ENCODE data around the gene PDK4.

Gene PDK4

GRCh38 chr7:95590387-95591248, 5.7 kb downstream of the PDK4 start:
- peak overlapping the region in 1 of 2 donors; percentile 22 for H3K9ac ChIP-seq (ENCODE audit: low read depth in 1 of 2, low read length in 2 of 2)
- no peaks in the 10 kb centered on the region for H3K9me3 ChIP-seq (ENCODE audit: control insufficient read depth in 2 of 2, low read length in 2 of 2)
- H3K27me3 ChIP-seq (ENCODE audit: control insufficient read depth in 2 of 2, insufficient read depth in 2 of 2, low read length in 2 of 2) = no peaks in the 10 kb centered on the region
- H3K4me3 ChIP-seq (ENCODE audit: low read length in 2 of 2) = peak overlapping the region in 1 of 2 donors; percentile 23
- H3K4me1 ChIP-seq (ENCODE audit: control insufficient read depth in 2 of 2, insufficient read depth in 2 of 2, low read length in 2 of 2) = peaks cover 5% of the 10 kb centered on the region in 2 donors
- peak overlapping the region in 1 of 2 donors; percentile 6 for H3K27ac ChIP-seq (ENCODE audit: low read depth in 2 of 2, low read length in 2 of 2)
- H3K36me3 ChIP-seq (ENCODE audit: control insufficient read depth in 2 of 2, insufficient read depth in 2 of 2, low read length in 2 of 2) = peaks cover 56 to 71% of the 10 kb centered on the region in 2 donors

GRCh38 chr7:95589766-95590165, 6.5 kb downstream of the PDK4 start:
- no peaks in the 10 kb centered on the region for H3K9me3 ChIP-seq (ENCODE audit: control insufficient read depth in 2 of 2, low read length in 2 of 2)
- no peak overlapping the region for H3K4me3 ChIP-seq (ENCODE audit: low read length in 2 of 2)
- no peak overlapping the region for H3K27ac ChIP-seq (ENCODE audit: low read depth in 2 of 2, low read length in 2 of 2)
- no peak overlapping the region for H3K9ac ChIP-seq (ENCODE audit: low read depth in 1 of 2, low read length in 2 of 2)
- peaks cover 2 to 3% of the 10 kb centered on the region in 2 donors for H3K4me1 ChIP-seq (ENCODE audit: control insufficient read depth in 2 of 2, insufficient read depth in 2 of 2, low read length in 2 of 2)
- no peaks in the 10 kb centered on the region for H3K27me3 ChIP-seq (ENCODE audit: control insufficient read depth in 2 of 2, insufficient read depth in 2 of 2, low read length in 2 of 2)
- peaks cover 64 to 80% of the 10 kb centered on the region in 2 donors for H3K36me3 ChIP-seq (ENCODE audit: control insufficient read depth in 2 of 2, insufficient read depth in 2 of 2, low read length in 2 of 2)

- H3K4me3 ChIP-seq (ENCODE audit: low read length in 2 of 2) = no peak overlapping the region
- H3K36me3 ChIP-seq (ENCODE audit: control insufficient read depth in 2 of 2, insufficient read depth in 2 of 2, low read length in 2 of 2) = peaks cover 63 to 84% of the 10 kb centered on the region in 2 donors
- no peak overlapping the region for H3K27ac ChIP-seq (ENCODE audit: low read depth in 2 of 2, low read length in 2 of 2)
- no peaks in the 10 kb centered on the region for H3K27me3 ChIP-seq (ENCODE audit: control insufficient read depth in 2 of 2, insufficient read depth in 2 of 2, low read length in 2 of 2)
- peaks cover 0 to 2% of the 10 kb centered on the region in 2 donors for H3K4me1 ChIP-seq (ENCODE audit: control insufficient read depth in 2 of 2, insufficient read depth in 2 of 2, low read length in 2 of 2)
- H3K9ac ChIP-seq (ENCODE audit: low read depth in 1 of 2, low read length in 2 of 2) = no peak overlapping the region
- no peaks in the 10 kb centered on the region for H3K9me3 ChIP-seq (ENCODE audit: control insufficient read depth in 2 of 2, low read length in 2 of 2)
Measured at GRCh38 chr7:95589031-95589430, 7.3 kb downstream of the PDK4 start.

- H3K9ac ChIP-seq (ENCODE audit: low read depth in 1 of 2, low read length in 2 of 2) = no peak overlapping the region
- H3K27ac ChIP-seq (ENCODE audit: low read depth in 2 of 2, low read length in 2 of 2) = no peak overlapping the region
- peaks cover 52 to 70% of the 10 kb centered on the region in 2 donors for H3K36me3 ChIP-seq (ENCODE audit: control insufficient read depth in 2 of 2, insufficient read depth in 2 of 2, low read length in 2 of 2)
- no peaks in the 10 kb centered on the region for H3K27me3 ChIP-seq (ENCODE audit: control insufficient read depth in 2 of 2, insufficient read depth in 2 of 2, low read length in 2 of 2)
- no peaks in the 10 kb centered on the region for H3K9me3 ChIP-seq (ENCODE audit: control insufficient read depth in 2 of 2, low read length in 2 of 2)
- H3K4me1 ChIP-seq (ENCODE audit: control insufficient read depth in 2 of 2, insufficient read depth in 2 of 2, low read length in 2 of 2) = peaks cover 0 to 2% of the 10 kb centered on the region in 2 donors
- no peak overlapping the region for H3K4me3 ChIP-seq (ENCODE audit: low read length in 2 of 2)
Measured at GRCh38 chr7:95586951-95587301, 9.4 kb downstream of the PDK4 start.

- Histone ChIP-seq H3K9ac (ENCODE audit: low read depth in 1 of 2, low read length in 2 of 2) (no peak overlapping the region), H3K27ac (ENCODE audit: low read depth in 2 of 2, low read length in 2 of 2) (no peak overlapping the region), H3K36me3 (ENCODE audit: control insufficient read depth in 2 of 2, insufficient read depth in 2 of 2, low read length in 2 of 2) (peaks cover 40 to 57% of the 10 kb centered on the region in 2 donors), H3K4me1 (ENCODE audit: control insufficient read depth in 2 of 2, insufficient read depth in 2 of 2, low read length in 2 of 2) (no peaks in the 10 kb centered on the region), H3K9me3 (ENCODE audit: control insufficient read depth in 2 of 2, low read length in 2 of 2) (no peaks in the 10 kb centered on the region), H3K4me3 (ENCODE audit: low read length in 2 of 2) (no peak overlapping the region), H3K27me3 (ENCODE audit: control insufficient read depth in 2 of 2, insufficient read depth in 2 of 2, low read length in 2 of 2) (no peaks in the 10 kb centered on the region)
Measured at GRCh38 chr7:95585426-95585789, 10.9 kb downstream of the PDK4 start.

- peaks cover 38 to 57% of the 10 kb centered on the region in 2 donors for H3K36me3 ChIP-seq (ENCODE audit: control insufficient read depth in 2 of 2, insufficient read depth in 2 of 2, low read length in 2 of 2)
- H3K4me3 ChIP-seq (ENCODE audit: low read length in 2 of 2) = no peak overlapping the region
- H3K27me3 ChIP-seq (ENCODE audit: control insufficient read depth in 2 of 2, insufficient read depth in 2 of 2, low read length in 2 of 2) = no peaks in the 10 kb centered on the region
- H3K9ac ChIP-seq (ENCODE audit: low read depth in 1 of 2, low read length in 2 of 2) = no peak overlapping the region
- H3K4me1 ChIP-seq (ENCODE audit: control insufficient read depth in 2 of 2, insufficient read depth in 2 of 2, low read length in 2 of 2) = no peaks in the 10 kb centered on the region
- H3K9me3 ChIP-seq (ENCODE audit: control insufficient read depth in 2 of 2, low read length in 2 of 2) = no peaks in the 10 kb centered on the region
- H3K27ac ChIP-seq (ENCODE audit: low read depth in 2 of 2, low read length in 2 of 2) = no peak overlapping the region
Measured at GRCh38 chr7:95584769-95585425, 11.4 kb downstream of the PDK4 start.

- Histone ChIP-seq H3K36me3 (ENCODE audit: control insufficient read depth in 2 of 2, insufficient read depth in 2 of 2, low read length in 2 of 2) (peaks cover 32 to 48% of the 10 kb centered on the region in 2 donors), H3K4me3 (ENCODE audit: low read length in 2 of 2) (no peak overlapping the region), H3K27me3 (ENCODE audit: control insufficient read depth in 2 of 2, insufficient read depth in 2 of 2, low read length in 2 of 2) (no peaks in the 10 kb centered on the region), H3K4me1 (ENCODE audit: control insufficient read depth in 2 of 2, insufficient read depth in 2 of 2, low read length in 2 of 2) (no peaks in the 10 kb centered on the region), H3K9ac (ENCODE audit: low read depth in 1 of 2, low read length in 2 of 2) (no peak overlapping the region), H3K9me3 (ENCODE audit: control insufficient read depth in 2 of 2, low read length in 2 of 2) (no peaks in the 10 kb centered on the region), H3K27ac (ENCODE audit: low read depth in 2 of 2, low read length in 2 of 2) (no peak overlapping the region)
Measured at GRCh38 chr7:95583834-95584621, 12.3 kb downstream of the PDK4 start.

GRCh38 chr7:95582578-95583293, 13.6 kb downstream of the PDK4 start:
- Histone ChIP-seq H3K4me3 (ENCODE audit: low read length in 2 of 2) (no peak overlapping the region), H3K27ac (ENCODE audit: low read depth in 2 of 2, low read length in 2 of 2) (no peak overlapping the region), H3K36me3 (ENCODE audit: control insufficient read depth in 2 of 2, insufficient read depth in 2 of 2, low read length in 2 of 2) (peaks cover 27 to 35% of the 10 kb centered on the region in 2 donors), H3K27me3 (ENCODE audit: control insufficient read depth in 2 of 2, insufficient read depth in 2 of 2, low read length in 2 of 2) (no peaks in the 10 kb centered on the region), H3K4me1 (ENCODE audit: control insufficient read depth in 2 of 2, insufficient read depth in 2 of 2, low read length in 2 of 2) (no peaks in the 10 kb centered on the region), H3K9ac (ENCODE audit: low read depth in 1 of 2, low read length in 2 of 2) (no peak overlapping the region), H3K9me3 (ENCODE audit: control insufficient read depth in 2 of 2, low read length in 2 of 2) (no peaks in the 10 kb centered on the region)

GRCh38 chr7:95581467-95581866, 14.8 kb downstream of the PDK4 start:
- peaks cover 15 to 23% of the 10 kb centered on the region in 2 donors for H3K36me3 ChIP-seq (ENCODE audit: control insufficient read depth in 2 of 2, insufficient read depth in 2 of 2, low read length in 2 of 2)
- no peak overlapping the region for H3K27ac ChIP-seq (ENCODE audit: low read depth in 2 of 2, low read length in 2 of 2)
- no peak overlapping the region for H3K9ac ChIP-seq (ENCODE audit: low read depth in 1 of 2, low read length in 2 of 2)

More at GRCh38 chr7:95581467-95581866, 14.8 kb downstream of the PDK4 start:
- no peaks in the 10 kb centered on the region for H3K9me3 ChIP-seq (ENCODE audit: control insufficient read depth in 2 of 2, low read length in 2 of 2)
- H3K27me3 ChIP-seq (ENCODE audit: control insufficient read depth in 2 of 2, insufficient read depth in 2 of 2, low read length in 2 of 2) = no peaks in the 10 kb centered on the region
- H3K4me3 ChIP-seq (ENCODE audit: low read length in 2 of 2) = no peak overlapping the region
- H3K4me1 ChIP-seq (ENCODE audit: control insufficient read depth in 2 of 2, insufficient read depth in 2 of 2, low read length in 2 of 2) = no peaks in the 10 kb centered on the region

Data from mucosa of rectum (tissue), 2 donors.